Measurements from ENCODE around the gene CCDC30.
A peak's percentile ranks its signal among the peaks of the same experiment; 100 is the strongest.

CCDC30 gene

GRCh38 chr1:42420911-42421585 lies 42.0 kb upstream of the CCDC30 start:
- TF ChIP-seq, protein P1, sequence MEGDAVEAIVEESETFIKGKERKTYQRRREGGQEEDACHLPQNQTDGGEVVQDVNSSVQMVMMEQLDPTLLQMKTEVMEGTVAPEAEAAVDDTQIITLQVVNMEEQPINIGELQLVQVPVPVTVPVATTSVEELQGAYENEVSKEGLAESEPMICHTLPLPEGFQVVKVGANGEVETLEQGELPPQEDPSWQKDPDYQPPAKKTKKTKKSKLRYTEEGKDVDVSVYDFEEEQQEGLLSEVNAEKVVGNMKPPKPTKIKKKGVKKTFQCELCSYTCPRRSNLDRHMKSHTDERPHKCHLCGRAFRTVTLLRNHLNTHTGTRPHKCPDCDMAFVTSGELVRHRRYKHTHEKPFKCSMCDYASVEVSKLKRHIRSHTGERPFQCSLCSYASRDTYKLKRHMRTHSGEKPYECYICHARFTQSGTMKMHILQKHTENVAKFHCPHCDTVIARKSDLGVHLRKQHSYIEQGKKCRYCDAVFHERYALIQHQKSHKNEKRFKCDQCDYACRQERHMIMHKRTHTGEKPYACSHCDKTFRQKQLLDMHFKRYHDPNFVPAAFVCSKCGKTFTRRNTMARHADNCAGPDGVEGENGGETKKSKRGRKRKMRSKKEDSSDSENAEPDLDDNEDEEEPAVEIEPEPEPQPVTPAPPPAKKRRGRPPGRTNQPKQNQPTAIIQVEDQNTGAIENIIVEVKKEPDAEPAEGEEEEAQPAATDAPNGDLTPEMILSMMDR (conservative IDR thresholded peaks at IDR 0.05; ENCODE audit: low read length): no peak
- peak; percentile 97 for DNase-seq (ENCODE audit: low read depth)
- H3K4me3 ChIP-seq (ENCODE audit: low read length): no peak overlapping the region

DNA sequence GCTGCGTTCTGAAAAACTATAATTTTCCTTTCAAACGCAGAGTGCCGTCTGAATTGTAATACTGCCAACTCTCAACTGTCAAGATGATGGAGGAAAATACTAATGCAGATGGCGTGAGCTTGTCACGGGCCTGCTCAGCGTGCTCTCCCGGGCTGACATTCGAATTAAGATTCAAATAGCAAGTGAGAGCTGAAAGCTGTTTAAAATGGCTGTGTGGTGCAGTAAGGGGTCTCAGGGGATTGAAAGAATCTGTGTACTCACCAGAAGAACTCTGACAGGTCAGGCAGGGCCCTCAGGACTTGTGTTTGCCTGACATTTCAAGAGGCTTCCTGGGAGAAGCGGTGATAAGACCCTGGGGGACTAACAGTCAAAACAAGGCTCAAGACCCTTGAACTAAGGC lies 40.3 kb upstream of the CCDC30 start:
- no peak for DNase-seq (ENCODE audit: low read depth)
- TF ChIP-seq, protein P1 (conservative IDR thresholded peaks at IDR 0.05; ENCODE audit: low read length): no peak
- H3K4me3 ChIP-seq (ENCODE audit: low read length): no peak overlapping the region

- H3K4me3 ChIP-seq (ENCODE audit: low read length): no peak overlapping the region
- DNase-seq (ENCODE audit: low read depth): no peak
- TF ChIP-seq, protein P1 (conservative IDR thresholded peaks at IDR 0.05; ENCODE audit: low read length): no peak
Measured at GRCh38 chr1:42423681-42424080, 39.4 kb upstream of the CCDC30 start.

DNA sequence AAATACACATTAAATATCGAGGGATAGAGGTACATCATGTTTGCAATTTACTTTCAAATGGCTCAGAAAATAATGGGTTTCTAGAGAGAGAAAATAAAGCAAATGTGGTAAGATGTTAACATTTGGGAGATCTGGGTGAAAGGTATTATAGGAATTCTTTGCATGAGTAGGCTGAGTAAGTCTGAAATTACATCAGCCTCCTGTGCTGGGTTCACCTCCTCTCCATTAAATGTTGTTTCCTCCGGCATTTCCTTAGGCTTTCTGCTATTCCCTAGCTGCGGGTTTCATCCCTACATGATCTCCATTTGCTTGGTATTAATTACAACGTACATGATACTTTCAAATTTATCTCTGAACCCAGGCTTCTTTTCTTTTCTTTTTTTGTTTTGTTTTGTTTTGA lies 38.9 kb upstream of the CCDC30 start:
- no peak overlapping the region for H3K4me3 ChIP-seq (ENCODE audit: low read length)
- TF ChIP-seq, protein P1 (conservative IDR thresholded peaks at IDR 0.05; ENCODE audit: low read length): no peak
- DNase-seq (ENCODE audit: low read depth): peak; percentile 51

DNA sequence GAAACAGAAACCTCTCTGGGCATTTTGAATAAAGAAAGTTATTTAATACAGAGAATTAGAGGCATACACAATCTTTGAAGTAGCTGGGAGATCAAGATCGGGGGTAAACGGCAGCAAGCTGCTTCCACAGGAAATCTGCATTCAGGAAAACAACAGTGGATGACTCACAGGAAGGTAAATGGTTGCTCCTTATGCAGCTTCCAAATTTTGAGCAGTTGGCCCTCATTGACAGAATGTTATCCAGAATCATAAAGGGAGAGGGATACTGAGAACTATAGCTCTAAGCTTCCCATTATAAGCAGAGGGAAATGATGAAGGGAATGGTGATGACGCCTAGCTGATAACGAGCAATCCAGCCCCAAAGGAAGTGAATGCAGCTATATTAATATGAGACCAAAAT lies 35.8 kb upstream of the CCDC30 start:
- TF ChIP-seq, protein P1 (conservative IDR thresholded peaks at IDR 0.05; ENCODE audit: low read length): no peak
- no peak for DNase-seq (ENCODE audit: low read depth)

DNA sequence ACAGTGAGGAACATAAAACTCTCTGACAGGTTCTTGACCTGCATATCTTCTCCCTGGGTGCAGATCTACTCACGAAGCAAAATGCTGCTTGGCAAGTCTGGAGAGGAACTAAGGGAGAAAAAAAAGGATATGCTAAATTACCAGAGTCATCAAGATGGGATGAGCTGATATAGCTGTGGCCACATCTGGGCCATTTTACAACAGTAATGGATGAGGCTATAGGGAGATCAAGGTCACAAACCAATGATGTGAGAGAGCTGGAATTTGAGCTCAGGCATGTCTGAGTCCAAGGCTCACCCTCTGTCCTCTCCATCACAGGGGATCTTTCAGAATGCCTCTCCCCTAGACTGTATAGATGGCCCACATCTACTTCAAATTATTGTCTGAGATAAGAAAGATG lies 33.5 kb upstream of the CCDC30 start:
- peak; percentile 54 for DNase-seq (ENCODE audit: low read depth)
- no peak overlapping the region for H3K4me3 ChIP-seq (ENCODE audit: low read length)
- TF ChIP-seq, protein P1 (conservative IDR thresholded peaks at IDR 0.05; ENCODE audit: low read length): no peak

More for the DNA sequence above, 35.8 kb upstream of the CCDC30 start:
- no peak overlapping the region for H3K4me3 ChIP-seq (ENCODE audit: low read length)

Data from AG10803 (cell line).